Osteocyte (in vitro differentiated cells): Measurements from ENCODE around the gene WNK2. TPM values are rescaled to one million over a fixed set of nuclear protein-coding genes. Genes with fewer than 3 reads are reported as not detected.
"Not testable (repeated sequence)": the region's sequence is repeated elsewhere in the genome, so short reads cannot be mapped to it uniquely, and the experiment has no call there.

Experiments
- DNase-seq: peaks from one replicate; pipeline ENCODE4 v3.0.0; 2021; ENCODE audit warnings: mixed read lengths; ENCODE audit not compliant: unreplicated experiment; ENCODE audit errors: extremely low spot score
- H3K27ac Mint-ChIP-seq: one replicate; pipeline ENCODE4 v1.8.0; 2021; ENCODE audit warnings: mild to moderate bottlenecking, mixed read lengths; ENCODE audit not compliant: unreplicated experiment
- H3K27me3 Mint-ChIP-seq: one replicate; pipeline ENCODE4 v1.8.0; 2021; ENCODE audit warnings: mixed read lengths; ENCODE audit not compliant: unreplicated experiment
- H3K36me3 Mint-ChIP-seq: one replicate; pipeline ENCODE4 v1.8.0; 2021; ENCODE audit warnings: mixed read lengths; ENCODE audit not compliant: unreplicated experiment
- H3K4me1 Mint-ChIP-seq: one replicate; pipeline ENCODE4 v1.8.0; 2021; ENCODE audit warnings: mixed read lengths; ENCODE audit not compliant: unreplicated experiment
- H3K4me3 Mint-ChIP-seq: one replicate; pipeline ENCODE4 v1.8.0; 2021; ENCODE audit warnings: mild to moderate bottlenecking, moderate library complexity, mixed read lengths; ENCODE audit not compliant: unreplicated experiment
- H3K9me3 Mint-ChIP-seq: one replicate; pipeline ENCODE4 v1.8.0; 2021; ENCODE audit warnings: mixed read lengths; ENCODE audit not compliant: unreplicated experiment
- total RNA-seq: library from RNA; stranded (reverse); gene quantifications from 2 replicates; pipeline ENCODE4 v1.2.1, GENCODE V29; 2021
- TF ChIP-seq, protein P1 (sequence below): fragments of 200-600 bp; sonication (generic); IDR thresholded peaks from 2 replicates; pipeline ENCODE4 v1.5.0; 2021; ENCODE audit warnings: antibody characterized with exemption, mild to moderate bottlenecking, moderate library complexity

The WNK2 gene
- total RNA-seq, 1 donor from 2014 or later, result not detected

DNA sequence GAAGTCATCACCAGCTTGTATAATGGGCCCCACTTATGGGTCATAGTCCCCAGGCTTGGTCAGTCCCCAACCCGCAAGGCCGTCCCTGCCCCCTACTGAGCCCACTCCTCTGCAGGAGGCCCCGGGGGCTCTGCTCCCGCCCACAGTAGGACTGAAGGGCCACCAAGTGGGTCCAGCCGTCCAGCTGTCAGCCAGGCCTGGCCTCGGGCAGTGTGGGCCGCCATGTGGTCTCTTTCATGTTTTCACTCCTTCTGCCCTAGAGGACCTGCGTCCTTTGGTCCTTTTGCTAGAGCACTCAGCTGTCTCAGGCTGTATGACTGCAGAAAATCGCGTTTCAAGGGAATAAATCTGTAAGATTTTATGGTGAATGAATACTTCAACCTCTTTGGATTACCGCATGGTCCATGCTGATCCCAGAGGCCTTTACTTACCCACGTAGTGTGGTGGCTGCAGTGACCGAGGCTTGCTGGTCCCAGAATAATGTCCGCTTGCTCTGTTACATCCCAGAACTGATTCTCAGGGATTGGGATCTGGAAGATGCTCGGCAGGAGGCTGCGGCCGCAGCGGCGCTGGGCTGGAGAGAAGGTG lies 161.8 kb downstream of the WNK2 start:
- peak overlapping the region; percentile 65 for H3K4me3 Mint-ChIP-seq
- H3K27ac Mint-ChIP-seq, result no peak overlapping the region
- DNase-seq, result peak; percentile 73
- H3K9me3 Mint-ChIP-seq, result no peaks in the 10 kb centered on the region
- H3K36me3 Mint-ChIP-seq, result no peaks in the 10 kb centered on the region
- peaks cover 8% of the 10 kb centered on the region for H3K4me1 Mint-ChIP-seq
- H3K27me3 Mint-ChIP-seq, result peaks cover 63% of the 10 kb centered on the region
- TF ChIP-seq, protein P1, sequence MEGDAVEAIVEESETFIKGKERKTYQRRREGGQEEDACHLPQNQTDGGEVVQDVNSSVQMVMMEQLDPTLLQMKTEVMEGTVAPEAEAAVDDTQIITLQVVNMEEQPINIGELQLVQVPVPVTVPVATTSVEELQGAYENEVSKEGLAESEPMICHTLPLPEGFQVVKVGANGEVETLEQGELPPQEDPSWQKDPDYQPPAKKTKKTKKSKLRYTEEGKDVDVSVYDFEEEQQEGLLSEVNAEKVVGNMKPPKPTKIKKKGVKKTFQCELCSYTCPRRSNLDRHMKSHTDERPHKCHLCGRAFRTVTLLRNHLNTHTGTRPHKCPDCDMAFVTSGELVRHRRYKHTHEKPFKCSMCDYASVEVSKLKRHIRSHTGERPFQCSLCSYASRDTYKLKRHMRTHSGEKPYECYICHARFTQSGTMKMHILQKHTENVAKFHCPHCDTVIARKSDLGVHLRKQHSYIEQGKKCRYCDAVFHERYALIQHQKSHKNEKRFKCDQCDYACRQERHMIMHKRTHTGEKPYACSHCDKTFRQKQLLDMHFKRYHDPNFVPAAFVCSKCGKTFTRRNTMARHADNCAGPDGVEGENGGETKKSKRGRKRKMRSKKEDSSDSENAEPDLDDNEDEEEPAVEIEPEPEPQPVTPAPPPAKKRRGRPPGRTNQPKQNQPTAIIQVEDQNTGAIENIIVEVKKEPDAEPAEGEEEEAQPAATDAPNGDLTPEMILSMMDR, result no peak

DNA sequence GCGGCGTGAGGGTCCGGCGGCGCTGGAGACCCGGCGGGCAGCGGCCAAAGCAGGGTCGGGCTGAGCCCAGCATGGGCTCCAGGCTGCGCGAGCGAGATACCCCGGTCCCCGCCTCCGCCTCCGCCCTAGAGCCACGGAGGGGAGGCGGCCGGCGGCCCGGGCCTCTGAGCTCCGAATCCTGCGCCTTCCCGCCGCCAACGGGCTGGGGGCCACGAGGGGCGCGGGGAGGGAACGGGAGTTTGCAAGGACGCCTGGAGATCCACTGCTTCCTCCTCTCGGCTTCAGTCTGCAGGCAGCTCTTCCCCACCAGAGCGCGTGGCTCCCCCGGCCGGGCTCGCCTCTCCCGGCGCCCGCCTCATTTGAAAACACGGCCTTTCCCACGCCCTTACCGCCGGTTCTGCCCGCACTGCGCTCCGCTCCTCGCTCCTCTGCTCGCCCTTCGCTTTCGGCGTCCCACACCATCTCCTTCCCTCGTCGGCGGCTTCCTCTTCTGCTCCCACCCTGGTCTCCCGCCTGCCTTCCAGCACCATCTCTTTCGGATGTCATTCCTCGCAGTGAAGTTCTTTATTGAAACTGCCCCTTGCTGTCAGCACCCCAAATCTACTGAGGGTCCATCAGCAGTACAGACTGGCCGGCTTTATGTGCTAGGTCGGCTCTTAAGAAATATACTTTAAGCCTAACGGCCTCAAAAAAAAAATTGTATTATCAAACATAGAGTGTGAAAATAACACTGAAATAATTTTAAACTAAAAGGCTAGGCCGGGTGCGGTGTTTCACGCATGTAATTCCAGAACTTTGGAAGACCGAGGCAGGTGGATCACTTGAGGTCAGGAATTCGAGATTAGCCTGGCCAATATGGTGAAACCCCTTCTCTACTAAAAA lies 162.5 kb downstream of the WNK2 start:
- Mint-ChIP-seq H3K27me3 (peaks cover 63% of the 10 kb centered on the region), H3K9me3 (no peaks in the 10 kb centered on the region), H3K4me3 (peak overlapping the region; percentile 75)

DNA sequence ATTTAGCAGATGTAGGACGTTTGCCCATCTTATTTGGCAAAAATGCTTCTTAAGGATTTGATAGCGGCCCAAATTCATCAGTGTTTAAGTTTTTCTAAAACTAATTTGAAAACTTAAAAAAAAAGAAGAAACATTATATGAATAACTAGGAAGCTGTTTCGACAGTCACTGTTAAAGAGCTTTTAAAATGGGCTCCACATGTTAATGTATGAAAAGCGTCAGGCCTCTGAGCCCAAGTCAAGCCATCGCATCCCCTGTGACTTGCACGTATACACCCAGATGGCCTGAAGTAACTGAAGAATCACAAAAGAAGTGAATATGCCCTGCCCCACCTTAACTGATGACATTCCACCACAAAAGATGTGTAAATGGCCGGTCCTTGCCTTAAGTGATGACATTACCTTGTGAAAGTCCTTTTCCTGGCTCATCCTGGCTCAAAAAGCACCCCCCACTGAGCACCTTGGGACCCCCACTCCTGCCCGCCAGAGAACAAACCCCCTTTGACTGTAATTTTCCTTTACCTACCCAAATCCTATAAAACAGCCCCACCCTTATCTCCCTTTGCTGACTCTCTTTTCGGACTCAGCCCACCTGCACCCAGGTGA lies 163.5 kb downstream of the WNK2 start:
- H3K36me3 Mint-ChIP-seq, H3K4me1 Mint-ChIP-seq, H3K9me3 Mint-ChIP-seq, H3K4me3 Mint-ChIP-seq, DNase-seq, H3K27ac Mint-ChIP-seq: not testable (repeated sequence)
- peaks cover 65% of the 10 kb centered on the region for H3K27me3 Mint-ChIP-seq

More for the DNA sequence above, 162.5 kb downstream of the WNK2 start:
- peak; percentile 83 for DNase-seq
- TF ChIP-seq, protein P1, result no peak
- no peaks in the 10 kb centered on the region for H3K36me3 Mint-ChIP-seq
- H3K4me1 Mint-ChIP-seq, result peaks cover 8% of the 10 kb centered on the region
- H3K27ac Mint-ChIP-seq, result no peak overlapping the region

DNA sequence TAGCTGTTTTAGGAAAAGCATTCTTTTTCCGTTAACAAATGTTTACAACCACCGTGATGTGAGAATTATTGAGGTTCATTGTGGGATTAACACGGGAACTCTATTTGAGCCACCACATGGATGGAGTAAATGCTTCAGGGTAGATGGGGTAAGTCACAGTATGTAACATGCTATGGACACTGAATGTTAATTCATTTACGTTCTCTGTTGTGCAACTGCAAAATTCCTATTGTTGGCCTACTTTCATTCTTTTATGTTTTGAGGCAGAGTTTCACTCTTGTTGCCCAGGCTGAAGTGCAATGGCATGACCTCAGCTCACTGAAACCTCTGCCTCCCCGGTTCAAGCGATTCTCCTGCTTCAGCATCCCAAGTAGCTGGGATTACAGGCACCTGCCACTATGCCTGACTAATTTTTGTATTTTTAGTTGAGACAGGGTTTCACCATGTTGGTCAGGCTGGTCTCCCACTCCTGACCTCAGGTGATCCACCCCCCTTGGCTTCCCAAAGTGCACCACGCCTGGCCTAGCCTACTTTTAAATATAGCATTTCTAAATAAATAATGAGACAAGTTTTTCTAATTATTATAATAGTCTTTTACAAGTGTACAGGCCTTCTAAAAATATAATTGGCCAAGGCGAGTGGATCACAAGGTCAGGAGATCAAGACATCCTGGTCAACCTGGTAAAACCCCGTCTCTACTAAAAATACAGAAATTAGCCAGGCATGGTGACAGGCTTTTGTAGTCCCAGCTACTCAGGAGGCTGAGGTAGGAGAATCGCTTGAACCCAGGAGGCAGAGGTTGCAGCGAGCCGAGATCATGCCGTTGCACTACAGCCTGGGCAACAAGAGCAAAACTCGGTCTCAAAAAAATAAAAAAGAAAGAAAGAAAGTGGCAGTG lies 169.7 kb downstream of the WNK2 start:
- H3K27ac Mint-ChIP-seq, H3K4me1 Mint-ChIP-seq, H3K36me3 Mint-ChIP-seq, H3K9me3 Mint-ChIP-seq, H3K4me3 Mint-ChIP-seq, DNase-seq: not testable (repeated sequence)
- peaks cover 34% of the 10 kb centered on the region for H3K27me3 Mint-ChIP-seq

DNA sequence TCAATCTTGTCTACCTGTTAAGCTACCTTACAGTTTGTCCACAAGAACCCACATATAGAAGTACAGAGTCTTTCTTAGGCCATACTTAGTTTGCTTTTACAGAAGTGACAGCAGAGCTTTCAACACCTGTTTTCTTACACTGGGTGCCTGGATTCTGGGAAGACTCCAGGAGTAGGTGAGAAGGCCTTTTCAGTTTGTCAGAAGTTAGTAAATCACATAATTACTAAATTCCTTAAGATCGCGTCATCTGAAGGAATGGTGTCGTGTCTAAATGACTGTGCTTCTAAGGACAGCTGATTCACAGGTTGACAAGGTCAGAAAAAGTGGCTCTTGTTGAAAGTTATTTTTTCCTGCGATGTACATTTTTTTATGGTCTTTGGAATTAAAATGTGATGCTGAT lies 170.5 kb downstream of the WNK2 start:
- H3K36me3 Mint-ChIP-seq, result no peaks in the 10 kb centered on the region
- no peak overlapping the region for H3K4me3 Mint-ChIP-seq
- no peaks in the 10 kb centered on the region for H3K4me1 Mint-ChIP-seq
- H3K9me3 Mint-ChIP-seq, result no peaks in the 10 kb centered on the region
- no peak for DNase-seq
- TF ChIP-seq, protein P1, result no peak
- peaks cover 26% of the 10 kb centered on the region for H3K27me3 Mint-ChIP-seq
- H3K27ac Mint-ChIP-seq, result no peak overlapping the region
